NCI-H2029 treated with DMSO at 0.1 percent for 48 hours (cell line): Measurements from ENCODE around the gene RUFY2.
A peak's percentile ranks its signal among the peaks of the same experiment; 100 is the strongest.

Experiments used
- DNase-seq: peaks from one replicate; lab custom pipeline; 2025; lab: John Stamatoyannopoulos, UW

The RUFY2 gene

DNA sequence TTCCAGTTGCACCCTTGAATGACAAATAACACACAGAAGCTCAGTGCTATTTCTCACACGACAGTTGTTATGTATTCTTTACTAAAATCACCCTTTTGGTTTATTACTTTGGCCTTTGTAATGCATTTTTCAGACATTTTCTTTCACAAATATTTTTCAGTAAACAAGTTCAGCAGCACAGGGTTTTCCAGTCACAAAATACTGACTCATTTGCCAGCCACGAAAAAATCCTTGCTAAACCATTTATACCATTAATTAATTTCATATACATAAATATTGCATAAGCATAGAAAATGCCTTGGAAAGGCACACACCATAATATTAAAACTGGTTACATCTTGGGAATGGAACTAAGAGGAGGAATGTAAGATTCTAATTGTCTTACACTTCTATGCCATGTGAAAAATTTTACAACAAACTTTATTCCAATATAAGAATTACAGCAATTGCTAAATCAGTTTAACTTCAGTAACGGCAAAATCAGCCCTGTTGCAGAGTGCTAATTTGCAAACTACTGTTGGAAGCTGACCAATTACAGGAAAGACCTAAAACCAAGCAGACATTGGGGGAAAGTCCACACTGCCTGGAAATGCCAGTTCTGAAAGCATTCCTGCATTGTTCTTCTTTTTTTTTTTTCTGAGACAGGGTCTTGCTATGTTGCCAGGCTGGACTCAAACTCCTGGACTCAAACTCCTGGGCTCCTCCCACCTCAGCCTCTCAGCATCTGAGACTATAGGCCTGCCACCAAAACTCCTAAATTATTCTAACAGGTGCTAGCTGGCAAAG is 42.8 kb downstream of the RUFY2 start:
- no peak for DNase-seq

DNA sequence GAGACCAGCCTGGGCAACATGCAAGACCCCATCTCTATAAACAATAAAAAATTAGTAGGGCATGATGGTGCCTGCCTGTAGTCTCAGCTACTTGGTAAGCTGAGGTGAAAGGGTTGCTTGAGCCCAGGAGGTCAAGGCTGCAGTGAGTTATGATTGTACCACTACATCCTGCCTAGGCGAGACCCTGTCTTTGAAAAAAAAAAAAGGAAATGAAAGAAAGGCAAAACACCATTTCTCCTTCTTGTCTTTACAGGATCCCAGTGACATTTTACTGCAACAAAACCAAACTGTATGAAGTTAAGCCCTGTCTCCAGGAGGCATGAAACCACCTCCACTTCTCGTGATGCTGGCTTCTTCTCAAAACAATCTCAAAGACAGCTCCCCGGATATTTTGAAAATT is 44.5 kb downstream of the RUFY2 start:
- DNase-seq, result no peak

DNA sequence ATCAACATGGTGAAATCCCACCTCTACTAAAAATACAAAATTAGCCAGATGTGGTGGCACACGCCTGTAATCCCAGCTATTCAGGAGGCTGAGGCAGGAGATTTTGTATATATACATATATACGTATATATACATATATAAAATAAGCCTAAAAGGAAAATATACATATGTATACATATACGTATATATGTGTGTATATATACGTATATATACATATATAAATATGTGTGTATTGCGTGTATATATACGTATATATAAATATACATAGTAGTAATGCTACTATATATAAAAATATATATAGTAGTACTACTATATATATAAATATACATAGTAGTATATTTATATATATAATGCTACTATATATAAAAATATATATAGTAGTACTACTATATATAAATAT is 47.9 kb downstream of the RUFY2 start:
- no peak for DNase-seq

DNA sequence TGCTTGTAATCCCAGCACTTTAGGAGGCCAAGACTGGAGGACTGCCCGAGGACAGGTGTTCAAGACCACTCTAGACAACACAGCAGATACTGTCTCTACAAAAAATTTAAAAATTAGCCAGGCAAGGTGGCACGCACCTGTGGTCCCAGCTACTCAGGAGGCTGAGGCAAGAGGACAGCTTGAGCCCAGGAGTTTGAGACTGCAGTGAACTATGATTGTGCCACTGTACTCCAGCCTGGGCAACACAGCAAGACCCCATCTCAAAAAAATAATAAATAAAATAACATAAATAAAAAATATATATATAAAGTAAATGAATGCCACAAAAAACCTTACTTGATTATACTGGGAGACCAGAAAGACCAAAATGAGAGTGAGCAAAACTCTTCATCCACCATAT is 53.5 kb downstream of the RUFY2 start:
- DNase-seq, result no peak

DNA sequence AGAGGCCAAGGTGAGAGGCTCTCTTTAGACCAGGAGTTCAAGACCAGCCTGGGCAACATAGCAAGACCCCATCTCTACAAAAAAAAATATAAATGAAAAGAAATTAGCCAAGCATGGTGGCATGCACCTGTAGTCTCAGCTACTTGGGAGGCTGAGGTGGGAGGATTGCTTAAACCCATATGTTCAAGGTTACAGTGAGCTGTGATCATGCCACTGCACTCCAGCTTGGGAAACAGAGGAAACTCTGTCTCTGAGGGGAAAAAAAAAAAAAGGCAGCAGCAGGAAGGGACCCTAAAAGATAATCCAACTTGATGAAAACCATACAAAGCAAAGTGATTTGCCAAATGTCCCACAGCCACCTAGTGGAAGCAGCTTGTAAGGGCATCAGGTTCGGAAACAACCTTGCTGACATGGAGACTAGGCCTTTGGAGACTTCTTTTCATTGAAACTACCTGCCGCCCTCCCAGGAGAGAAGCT is 58.8 kb downstream of the RUFY2 start:
- no peak for DNase-seq

DNA sequence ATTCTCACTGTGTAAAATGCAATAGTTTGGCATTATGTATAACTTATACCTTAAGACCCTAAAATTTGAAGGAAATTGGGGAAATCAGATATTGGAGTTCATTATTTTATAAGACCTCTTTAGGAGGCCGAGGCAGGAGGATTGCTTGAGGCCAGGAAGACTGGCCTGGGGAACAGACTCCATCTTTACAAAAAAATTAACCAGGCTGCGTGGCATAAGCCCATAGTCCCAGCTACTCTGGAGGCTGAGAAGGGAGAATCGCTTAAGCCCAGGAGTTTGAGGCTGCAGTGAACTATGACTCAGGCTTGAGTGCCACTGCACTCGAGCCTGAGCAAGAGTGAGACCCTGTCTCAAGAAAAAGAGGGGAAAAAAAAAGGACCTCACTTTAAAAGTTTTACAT is 60.3 kb downstream of the RUFY2 start:
- no peak for DNase-seq

DNA sequence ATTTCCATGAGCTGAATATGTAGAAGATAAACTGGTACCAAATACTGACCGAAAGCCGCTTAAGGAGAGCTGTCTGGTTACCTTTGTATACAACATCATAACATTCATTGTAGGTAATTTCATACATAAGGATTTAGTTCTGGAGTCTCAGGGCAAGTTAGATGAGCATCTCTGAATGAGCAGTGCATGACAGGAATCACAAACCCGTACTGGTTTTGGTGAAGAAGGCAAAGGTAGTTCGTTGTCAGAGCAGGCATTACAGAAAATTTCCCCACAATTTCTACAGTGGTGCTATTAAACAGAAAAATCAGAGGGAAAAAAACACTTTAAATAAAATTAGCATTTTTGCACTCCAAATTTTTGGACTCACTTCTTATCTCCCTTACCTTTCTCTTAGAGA is 61.5 kb downstream of the RUFY2 start:
- no peak for DNase-seq

DNA sequence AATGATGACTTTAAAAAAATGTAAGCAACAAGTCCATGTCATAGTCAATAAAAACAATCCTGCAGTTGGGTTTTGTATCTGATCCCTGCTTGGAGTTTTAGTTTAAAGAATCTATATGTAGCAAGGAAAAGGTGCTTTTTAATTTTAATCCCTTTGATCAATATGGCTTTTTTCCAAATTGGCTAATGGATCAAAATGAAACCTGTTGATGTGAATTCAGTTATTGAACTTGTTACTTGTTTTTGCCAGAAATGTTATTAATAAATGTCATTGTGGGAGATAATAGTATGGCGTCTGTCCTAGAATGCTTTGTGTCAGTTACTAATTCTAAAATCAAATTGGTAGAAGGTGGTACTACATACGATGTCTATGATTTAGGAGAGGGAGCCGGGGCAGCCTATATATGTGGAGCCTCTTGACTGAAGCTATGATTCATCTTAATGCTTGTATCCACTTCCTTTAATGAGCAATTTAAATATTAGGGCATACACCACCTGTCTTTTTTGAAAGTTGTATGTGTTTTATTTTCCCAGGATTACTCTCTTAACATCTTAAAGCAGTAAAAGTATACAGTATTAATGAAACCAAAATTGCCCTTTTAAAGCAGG is 64.1 kb downstream of the RUFY2 start:
- no peak for DNase-seq

DNA sequence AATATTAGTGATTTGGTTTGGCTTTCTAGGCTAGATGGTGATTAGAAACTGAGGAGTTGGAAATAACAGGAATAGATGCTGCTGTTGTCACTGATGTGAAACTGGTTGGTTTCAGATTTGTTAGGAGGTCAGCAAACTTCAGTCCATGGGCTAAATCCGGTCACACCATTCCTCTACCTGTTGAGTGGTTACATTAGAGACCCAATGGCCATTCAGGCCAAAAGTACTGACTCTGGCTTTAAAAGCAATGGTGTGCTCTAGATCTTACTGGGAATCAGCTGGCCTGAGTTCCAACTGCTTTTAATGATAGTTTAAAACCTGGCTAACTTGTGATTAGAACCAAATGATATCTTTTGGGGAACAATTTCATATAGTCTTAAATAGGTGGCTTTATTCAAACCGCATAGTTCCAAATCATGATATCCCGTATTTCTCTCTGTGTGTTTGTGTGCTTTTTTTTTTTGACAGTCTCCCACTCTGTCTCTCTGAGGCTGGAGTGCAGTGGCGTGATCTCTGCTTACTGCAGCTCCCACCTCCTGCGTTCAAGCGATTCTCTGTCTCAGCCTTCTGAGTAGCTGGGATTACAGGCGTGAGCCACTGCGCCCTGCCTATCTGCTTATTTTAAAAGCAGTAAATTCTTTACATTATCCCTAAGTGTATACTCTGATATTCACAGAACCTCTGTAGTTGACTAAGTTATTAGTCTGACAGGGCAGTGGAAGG is 66.6 kb downstream of the RUFY2 start:
- DNase-seq, result no peak

DNA sequence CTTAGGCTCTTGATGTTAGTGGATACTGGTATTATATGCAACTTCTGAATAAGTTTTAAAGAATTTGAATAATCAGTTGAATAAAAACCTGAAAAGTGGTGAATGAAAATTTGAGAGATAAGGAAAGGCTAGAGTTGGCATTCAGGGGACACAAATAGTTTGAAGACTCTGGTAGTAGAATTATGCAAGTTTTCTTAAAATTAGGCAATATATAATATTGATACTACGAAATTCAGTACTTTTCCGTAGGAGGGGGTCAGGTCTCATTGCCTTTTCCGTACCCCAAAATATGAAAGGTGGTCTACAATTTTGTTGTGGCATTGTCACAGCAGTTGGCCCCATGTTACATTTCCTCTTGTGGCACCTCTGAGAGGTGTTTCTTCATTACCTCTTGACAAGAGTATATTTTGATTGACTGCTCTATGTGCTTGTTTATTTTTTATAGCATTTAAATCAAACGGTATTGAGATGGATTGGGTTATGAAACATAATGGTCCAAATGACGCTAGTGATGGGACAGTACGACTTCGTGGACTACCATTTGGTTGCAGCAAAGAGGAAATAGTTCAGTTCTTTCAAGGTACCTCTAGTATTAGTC is 70.2 kb downstream of the RUFY2 start:
- DNase-seq, result no peak

DNA sequence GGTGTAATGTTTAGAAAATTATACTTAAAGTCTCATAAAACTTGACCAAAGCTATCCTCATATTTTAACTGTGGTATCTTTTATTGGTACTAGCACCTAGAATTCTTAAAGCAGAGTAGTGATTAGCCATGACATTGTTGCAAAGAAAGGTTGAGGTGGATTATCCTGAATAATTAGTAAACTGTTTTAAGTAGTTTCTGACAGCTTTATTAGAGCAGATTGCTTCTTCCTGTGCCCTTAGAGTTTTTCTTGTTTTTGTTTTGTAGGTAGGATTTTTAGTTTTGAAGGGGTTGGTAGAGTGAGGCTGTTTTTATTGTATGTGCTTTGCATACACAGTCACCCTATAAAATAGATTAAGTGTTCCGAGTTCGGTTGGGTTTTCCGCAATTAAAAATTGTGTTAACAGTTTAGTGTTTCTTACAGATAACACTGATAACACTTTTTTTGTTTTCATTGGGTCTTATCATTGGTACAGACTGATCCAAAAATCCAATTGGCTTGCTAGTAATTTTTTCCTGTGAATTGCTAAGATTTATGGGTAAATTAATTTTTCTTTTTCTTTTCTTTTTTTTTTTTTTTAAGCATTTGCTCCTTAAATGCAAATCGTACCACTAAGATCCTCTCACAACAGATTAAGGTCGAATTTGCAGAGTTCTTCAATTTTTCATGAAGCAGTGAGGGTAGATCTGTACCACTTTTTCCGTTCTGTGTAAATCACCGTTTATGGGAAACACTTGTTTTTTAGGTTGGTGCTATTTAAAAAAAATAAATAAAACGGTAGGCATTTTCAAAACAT is 72.2 kb downstream of the RUFY2 start:
- no peak for DNase-seq

DNA sequence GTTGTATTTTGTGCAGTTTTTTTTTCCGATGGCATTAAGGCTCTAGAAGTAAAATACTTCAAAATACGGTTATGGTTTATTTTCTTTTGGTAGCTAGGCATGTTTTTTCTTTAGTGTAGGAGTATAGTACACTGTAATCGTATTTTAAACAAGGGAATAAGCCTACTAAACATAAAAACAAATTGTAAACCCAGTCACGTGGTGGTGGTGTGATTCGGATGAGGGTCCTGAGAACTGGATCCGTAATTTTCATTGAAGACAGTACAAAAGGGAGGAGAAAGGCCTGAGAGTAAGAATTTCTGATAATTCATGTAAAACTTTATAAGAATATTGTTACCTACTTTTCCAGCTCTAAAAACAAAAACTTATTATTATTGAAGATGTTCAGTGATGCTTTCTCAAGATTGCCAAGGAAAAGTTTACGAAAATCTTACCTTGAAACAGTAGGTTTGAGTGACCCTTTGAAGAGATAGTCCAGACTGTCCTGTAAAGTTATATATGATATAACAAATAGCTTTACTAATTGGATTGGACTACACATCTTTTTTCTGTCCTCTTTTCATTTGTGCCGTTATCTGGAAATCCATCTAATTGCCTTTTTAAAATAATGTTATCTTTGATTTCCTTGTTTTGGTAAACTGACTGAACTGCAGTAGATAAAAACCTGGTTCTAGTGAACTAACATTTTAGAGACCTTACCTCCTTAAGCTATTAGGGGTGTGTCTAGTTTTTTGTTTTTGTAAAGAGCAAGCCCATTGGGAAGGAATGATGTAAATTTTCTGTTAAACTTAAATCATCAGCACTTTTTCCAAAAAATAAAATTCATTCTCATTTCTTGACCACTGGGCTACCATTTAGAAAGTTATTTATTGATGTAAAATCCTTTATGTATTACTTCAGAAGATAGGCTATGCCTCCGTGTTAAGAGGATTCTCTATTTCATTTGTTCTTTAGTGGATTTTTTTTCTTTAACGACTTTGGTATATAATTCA is 73.3 kb downstream of the RUFY2 start:
- DNase-seq, result no peak

DNA sequence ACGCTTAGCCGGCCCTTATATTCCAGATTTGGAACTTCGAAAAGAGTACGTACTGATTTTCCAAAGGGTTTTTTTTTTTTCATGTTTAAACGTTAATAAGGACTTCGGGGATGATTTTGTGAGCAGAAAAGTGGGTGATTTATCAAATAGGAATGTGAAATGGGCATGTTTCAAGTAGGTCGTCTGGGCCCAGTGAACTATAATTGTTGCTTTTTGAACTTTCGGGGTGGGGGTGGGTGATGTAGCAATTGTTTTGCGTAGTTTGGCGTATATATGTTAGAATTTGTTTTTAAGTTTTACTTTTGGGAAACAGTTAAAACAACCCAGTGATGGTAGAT is 74.0 kb downstream of the RUFY2 start:
- no peak for DNase-seq

DNA sequence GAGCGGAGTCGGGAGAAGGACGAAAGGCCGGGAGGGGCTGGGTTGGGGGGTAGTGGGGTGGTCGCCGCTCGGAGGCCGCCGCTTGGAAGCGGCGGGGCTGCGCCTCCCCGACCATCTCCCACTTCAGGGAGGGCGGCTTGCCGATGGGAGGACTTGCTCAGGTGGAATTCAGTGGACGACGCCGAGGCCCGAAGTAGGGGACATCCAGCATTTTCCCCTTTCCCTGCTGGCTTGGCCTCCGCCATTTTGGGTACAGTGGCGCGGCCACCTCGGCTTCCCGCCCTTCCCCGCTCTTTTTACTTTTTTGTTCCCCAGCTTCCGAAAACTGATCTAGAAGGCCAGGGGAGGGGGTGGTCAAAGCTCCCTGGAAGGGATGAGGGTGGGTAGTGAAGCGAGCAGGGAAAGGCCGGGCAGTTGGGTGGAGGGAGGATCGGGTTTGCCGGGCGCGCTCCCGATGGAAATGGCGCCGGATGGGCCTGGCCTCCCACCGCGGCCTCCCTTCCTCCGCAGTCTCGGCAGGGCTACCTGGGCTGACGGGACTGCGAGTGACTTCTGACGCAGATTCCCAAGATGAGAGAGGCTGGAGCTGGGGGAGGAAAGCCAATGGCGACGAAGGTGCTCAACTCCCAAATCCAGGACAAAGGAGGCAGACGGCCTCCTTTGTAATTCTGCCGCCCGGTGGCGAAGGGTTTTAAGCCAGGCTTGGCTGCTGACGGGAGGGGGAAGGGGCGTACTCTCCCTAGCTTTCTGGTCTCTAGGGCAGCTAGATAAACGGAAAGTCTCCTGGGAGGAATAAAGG is 74.6 kb downstream of the RUFY2 start, which contains the start of gene PBLD:
PBLD (minus strand) TSS at position 670 of the 799 bp plus-strand sequence. CDS start 26,084 bp downstream, outside the sequence.
- peak; percentile 37 for DNase-seq

DNA sequence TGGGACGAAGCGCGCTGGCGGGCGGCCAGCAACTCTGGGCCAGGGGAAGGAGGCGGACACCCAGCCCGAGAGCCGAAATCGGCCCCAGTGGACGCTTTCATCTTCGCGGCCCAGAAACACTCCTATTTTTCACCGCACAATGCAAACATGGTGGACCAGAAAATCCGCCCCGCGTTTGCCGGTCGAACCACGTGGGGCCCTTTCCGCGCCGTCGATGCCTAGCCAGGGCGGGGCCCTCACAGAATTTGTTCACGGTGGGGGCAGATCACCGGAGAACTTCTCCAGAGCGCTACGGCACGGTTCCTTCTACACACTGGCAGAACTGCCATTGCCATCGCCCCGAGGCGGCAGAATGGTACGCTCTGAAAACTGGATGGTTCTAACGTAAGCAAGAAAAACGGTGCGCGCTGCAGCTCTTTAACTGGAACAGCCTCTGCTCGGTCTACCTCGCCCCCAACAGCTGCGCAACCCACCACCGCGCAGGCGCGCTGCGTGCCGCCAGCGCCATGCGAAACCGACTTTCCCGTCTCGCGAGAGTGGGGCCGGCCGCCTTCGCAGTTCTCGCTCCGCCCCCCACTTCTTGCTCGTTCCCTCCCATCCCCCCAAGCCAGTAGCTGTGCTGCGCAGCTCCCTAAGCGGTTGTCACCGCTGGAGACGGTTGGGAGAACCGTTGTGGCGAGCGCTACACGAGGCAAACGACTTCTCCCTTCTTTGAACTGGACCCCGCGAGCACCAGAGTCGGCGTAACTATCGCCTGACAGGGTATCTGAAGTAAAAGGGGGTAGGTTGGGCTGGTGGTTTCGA is 75.4 kb downstream of the RUFY2 start, which contains the start of gene HNRNPH3:
HNRNPH3 (plus strand) TSS at position 610 of the 804 bp plus-strand sequence. CDS start 5,158 bp downstream, outside the sequence.
- DNase-seq, result peak; percentile 49

DNA sequence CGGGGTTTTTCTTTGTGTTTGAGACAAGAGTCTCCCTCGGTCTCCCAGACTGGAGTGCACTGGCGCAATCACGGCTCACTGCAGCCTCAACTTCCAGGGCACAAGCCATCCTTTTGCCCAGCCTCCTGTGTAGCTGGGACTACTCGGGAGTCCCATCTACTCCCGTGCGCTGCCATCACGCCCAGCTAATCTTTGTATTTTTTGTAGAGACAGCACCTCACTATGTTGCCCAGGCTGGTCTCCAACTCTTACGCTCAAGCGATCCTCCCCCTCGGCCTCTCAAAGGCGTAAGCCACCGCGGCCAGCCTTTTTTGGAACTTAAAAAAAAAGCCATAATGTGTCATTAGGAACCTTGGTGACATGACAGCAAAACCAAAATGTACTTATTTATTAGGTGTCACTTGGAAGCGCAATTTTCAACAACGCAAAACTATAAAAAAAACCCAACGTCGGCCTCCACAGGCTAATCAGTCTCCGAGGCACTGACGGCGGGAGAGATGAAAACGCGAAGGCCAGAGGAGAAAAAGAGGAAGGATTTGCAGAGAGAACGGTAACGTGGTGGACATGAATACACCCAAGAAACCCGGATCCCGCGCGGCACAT is 76.1 kb downstream of the RUFY2 start:
- no peak for DNase-seq

DNA sequence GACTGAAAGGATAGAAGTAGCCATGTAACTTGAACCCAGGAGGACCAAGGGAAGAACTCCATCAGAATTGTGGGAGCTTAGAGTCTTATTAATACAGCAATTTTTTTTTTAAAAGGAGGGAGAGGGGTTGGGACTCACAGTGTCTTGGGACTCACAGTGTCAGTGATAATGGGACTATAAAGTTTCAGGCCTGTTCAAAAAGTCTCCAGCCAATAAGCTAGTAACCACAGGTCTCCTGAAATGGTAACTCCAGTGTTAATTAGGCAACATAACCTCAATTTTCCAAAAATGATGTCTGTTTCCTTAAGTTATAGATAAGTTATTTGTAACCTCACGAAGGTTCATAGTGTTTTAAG is 77.6 kb downstream of the RUFY2 start:
- DNase-seq, result no peak
